NCI-H187 treated with DMSO at 0.1 percent for 48 hours (cell line): ENCODE measurements around the gene VRTN.
A peak's percentile ranks its signal among the peaks of the same experiment; 100 is the strongest.
"Not testable (repeated sequence)": the region's sequence is repeated elsewhere in the genome, so short reads cannot be mapped to it uniquely, and the experiment has no call there.

Source experiments
- DNase-seq: peaks from one replicate; lab custom pipeline; 2025; lab: John Stamatoyannopoulos, UW

VRTN gene

DNA sequence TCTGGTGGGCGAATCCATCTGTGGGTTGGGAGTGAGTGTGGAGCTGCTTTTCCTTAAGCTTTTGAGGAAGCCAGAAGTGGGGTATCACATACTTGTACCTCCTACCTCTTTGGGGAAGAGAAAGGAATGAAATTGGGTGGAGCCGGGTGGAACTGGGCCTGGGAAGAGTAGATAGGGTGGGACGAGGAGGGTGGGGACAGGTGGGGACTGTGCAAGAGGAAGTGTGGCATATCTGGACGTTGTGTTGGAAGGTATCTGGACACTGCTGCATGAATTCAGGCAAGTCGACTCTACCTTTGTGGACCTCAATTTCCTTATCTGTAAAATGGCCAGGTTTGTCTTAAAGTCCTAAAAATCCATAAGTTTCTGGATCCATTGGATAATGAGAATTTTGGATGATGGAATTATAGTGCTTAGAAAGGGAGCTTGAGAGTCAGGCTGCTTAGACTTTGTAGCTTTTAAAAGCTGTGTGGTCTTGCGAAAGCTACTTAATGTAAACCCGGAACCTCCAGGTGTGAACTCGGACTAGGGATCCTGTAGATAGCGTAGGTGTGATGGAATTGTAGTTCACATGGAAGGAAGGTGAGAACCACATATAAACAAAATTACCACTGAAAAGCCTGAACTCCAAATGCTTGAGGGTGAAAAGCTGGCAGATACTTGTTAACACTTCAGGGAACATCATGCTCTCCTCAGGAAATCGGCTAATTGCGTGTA is 2.1 kb downstream of the VRTN start:
- DNase-seq: no peak

- no peak for DNase-seq
These were observed 2.7 kb downstream of the VRTN start for GRCh38 chr14:74350928-74351323.

- DNase-seq: no peak
These were observed 8.8 kb downstream of the VRTN start for GRCh38 chr14:74356892-74357575.

DNA sequence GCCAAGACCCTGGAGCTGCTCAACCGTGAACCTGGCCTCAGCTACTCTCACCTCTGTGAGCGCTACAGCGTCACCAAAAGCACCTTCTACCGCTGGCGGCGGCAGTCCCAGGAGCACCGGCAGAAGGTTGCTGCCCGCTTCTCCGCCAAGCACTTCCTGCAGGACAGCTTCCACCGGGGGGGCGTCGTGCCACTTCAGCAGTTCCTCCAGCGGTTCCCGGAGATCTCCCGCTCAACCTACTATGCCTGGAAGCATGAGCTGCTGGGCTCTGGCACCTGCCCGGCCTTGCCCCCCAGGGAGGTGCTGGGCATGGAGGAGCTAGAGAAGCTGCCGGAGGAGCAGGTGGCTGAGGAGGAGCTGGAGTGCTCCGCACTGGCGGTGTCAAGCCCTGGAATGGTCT is 9.3 kb downstream of the VRTN start:
- no peak for DNase-seq

DNA sequence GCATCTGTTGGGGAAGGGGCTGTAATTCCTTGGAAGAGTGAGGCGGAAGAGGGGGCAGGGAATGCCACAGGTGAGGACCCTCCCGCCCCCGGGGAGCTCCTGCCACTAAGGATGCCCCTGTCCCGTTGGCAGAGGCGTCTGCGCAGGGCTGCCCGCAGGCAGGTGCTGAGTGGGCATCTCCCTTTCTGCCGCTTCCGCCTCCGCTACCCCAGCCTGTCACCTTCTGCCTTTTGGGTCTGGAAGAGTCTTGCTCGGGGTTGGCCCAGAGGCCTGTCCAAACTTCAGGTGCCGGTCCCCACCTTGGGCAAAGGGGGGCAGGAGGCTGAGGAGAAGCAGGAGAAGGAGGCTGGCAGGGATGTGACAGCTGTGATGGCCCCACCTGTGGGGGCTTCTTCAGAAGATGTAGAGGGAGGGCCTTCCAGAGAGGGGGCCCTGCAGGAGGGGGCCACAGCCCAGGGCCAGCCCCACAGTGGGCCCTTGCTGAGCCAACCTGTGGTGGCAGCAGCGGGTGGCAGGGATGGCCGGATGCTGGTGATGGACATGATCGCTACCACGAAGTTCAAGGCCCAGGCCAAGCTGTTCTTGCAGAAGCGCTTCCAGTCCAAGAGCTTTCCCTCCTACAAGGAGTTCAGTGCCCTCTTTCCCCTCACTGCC is 10.0 kb downstream of the VRTN start:
- DNase-seq: no peak

GRCh38 chr14:74360163-74360562 is 11.9 kb downstream of the VRTN start:
- DNase-seq: no peak

DNA sequence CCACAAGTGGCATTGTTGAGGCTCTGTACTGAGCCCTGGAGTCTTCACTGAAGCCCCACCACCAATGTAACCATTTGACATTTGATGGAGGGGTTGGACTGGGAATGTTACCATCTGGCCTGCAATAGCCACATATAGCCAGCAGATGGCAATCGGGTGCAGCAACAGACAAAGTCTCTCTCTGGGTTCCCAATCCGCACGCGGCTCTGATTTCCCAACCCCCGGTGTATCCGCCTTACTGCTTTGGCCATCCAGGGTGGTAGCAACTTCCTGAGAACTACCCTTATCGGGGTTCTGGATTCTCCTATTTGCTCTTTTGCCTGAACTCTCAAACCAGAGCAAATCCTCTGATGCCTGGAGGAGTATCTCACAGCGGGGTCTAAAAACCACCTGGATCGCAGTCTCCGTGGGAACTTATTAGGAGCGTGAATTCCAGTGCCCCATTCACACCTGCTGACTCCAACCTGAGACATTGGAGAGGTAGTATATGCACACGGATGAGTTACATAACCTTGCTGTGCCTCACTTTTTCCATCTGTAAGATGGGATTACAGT is 14.2 kb downstream of the VRTN start:
- peak; percentile 25 for DNase-seq

- DNase-seq: no peak
These were observed 16.1 kb downstream of the VRTN start for GRCh38 chr14:74364271-74364880.

DNA sequence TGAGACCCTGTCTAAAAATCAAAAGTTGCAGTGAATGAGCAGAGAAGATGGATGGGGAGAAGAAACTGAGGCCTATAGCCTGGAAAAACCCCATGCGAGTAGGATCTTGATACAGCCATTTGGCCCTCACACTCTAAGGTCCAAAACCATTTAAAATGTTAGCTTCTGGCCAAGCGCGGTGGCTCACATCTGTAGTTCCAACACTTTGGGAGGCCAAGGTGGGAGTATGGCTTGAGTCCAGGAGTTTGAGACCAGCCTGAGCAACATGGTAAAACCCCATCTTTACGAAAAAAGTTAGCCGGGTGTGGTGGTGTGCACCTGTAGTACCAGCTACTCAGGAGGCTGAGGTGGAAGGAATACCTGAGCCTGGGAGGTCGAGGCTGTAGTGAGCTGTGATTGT is 19.8 kb downstream of the VRTN start:
- no peak for DNase-seq

DNA sequence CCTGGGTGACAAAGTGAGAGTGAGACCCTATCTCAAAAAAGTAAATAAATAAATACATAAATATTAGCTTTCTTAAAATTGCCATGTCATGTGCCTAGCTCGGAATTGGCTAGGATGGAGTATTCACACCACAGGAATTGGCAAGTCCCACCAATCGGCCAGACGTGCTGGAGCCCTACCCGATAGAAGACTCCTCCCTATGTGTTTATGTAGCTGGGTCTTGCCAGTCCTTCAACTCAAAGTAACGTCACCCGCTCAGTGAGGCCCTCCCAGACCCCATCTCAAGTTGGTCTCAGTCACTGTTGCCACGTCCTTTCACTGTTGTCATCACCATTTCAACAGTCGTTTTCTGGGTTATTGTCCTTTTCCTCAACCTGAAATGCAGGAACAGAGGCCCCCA is 20.2 kb downstream of the VRTN start:
- DNase-seq: no peak

GRCh38 chr14:74377976-74378690 is 29.9 kb downstream of the VRTN start:
- no peak for DNase-seq

GRCh38 chr14:74380172-74380571 is 31.9 kb downstream of the VRTN start:
- DNase-seq: no peak

- no peak for DNase-seq
These were observed 32.6 kb downstream of the VRTN start for GRCh38 chr14:74380845-74381244.

GRCh38 chr14:74381571-74381970 is 33.3 kb downstream of the VRTN start:
- DNase-seq: not testable (repeated sequence)

DNA sequence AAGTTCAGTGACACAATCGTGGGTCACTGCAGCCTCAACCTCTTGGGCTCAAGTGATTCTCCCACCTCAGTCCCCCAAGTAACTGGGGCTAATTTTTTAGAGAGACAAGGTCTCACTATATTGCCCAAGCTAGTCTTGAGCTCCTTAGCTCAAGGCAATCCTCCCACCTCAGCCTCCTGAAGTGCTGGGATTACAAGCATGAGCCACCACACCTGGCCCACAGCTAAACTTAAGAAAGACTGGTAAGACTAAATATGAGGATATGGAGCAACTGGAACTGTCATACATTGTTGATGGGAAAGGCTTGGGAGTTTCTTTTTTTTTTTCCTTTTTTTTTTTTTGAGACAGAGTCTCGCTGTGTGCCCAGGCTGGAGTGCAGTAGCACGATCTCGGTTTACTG is 34.0 kb downstream of the VRTN start:
- DNase-seq: no peak

GRCh38 chr14:74389980-74390379 is 41.7 kb downstream of the VRTN start:
- peak; percentile 34 for DNase-seq

- not testable (repeated sequence) for DNase-seq
These were observed 42.2 kb downstream of the VRTN start for GRCh38 chr14:74390505-74390904.

GRCh38 chr14:74391479-74391878 is 43.2 kb downstream of the VRTN start:
- DNase-seq: no peak

DNA sequence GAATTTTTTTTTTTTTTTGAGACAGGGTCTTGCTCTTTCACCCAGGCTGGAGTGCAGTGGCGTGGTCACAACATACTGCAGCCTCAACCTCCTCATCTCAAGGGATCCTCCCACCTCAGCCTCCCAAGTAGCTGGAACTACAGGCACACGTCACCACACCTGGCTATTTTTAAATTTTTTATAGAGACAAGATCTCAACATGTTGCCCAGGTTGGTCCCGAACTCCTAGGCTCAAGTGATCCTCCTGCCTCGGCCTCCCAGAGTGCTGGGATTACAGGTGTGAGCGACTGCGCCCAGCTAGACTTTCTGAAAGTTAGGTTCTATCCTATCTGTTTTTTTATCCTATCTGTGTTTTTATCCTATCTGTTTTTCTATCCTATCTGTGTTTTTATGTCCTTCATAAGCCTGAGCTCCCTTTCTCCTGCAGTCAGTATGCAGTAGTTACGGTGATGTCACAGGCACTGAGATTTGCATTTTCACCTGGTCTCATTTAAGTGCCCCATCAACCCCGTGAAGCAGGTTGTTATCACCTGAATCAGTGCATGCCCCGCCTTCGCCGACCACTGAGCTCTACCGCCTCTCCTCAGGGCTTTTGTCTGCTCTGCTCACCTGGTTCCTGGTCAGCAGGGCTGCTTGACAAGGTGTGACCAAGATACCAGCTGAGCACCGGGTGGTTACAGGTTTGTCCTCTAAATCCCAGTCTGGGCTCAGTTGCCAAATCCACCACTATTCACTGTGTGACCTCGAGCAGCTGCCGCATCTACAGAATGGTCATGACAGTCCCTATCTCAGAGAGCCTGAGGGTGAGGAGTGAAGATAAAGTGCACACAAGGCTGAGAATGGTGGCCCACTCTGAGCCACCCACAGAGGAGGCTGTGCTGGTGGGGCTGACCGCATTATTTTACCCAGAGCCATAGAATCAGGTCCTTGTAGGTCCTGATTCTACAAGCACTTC is 44.6 kb downstream of the VRTN start:
- no peak for DNase-seq

- no peak for DNase-seq
These were observed 46.3 kb downstream of the VRTN start for GRCh38 chr14:74394549-74394948.

- no peak for DNase-seq
These were observed 46.8 kb downstream of the VRTN start for GRCh38 chr14:74395094-74395493.
